GM19351 (cell line): ENCODE measurements around the gene HS1BP3.

Experiments used
- ATAC-seq: cut with Tn5 transposase; IDR thresholded peaks from one replicate; pipeline ENCODE4 v1.9.1; 2021; ENCODE audit warnings: mild to moderate bottlenecking, moderate library complexity; ENCODE audit not compliant: unreplicated experiment

HS1BP3 gene

DNA sequence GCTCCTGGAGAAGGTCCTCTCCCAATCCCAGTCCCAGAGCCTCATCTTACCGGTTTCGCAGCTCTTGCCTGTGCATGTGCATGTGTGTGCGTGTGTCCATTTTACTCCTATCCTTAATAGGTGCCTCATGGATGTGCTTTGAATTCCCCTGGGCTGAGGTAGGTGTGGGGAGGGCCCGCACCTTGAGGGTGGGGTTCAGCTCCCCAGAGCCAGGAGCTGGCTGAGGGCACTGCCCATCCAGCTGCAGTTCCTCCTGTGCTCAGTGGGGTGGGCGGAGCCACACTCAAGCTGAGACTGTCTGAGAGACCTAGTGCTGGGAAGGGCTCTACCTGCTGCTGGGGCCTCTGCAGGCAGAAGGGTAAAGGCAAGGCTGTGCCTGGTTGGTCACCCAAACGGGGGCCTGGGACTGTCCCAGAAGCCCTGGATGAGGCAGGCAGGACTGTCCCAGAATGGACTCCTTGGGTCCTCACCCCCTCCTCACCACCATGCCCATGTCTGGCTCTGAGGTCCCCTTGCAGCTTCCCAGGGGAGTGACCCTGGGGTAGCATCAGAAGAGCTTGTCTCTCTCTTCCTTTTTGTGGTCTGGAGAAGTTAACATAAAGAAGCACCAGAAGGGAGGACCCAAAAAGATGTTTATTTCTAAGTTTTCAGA, 24.9 kb upstream of the HS1BP3 start:
- ATAC-seq, result peak; percentile 41

GRCh38 chr2:20674974-20675679, 24.2 kb upstream of the HS1BP3 start:
- ATAC-seq, result no peak

- no peak for ATAC-seq
Measured at GRCh38 chr2:20674309-20674965, 23.5 kb upstream of the HS1BP3 start.

DNA sequence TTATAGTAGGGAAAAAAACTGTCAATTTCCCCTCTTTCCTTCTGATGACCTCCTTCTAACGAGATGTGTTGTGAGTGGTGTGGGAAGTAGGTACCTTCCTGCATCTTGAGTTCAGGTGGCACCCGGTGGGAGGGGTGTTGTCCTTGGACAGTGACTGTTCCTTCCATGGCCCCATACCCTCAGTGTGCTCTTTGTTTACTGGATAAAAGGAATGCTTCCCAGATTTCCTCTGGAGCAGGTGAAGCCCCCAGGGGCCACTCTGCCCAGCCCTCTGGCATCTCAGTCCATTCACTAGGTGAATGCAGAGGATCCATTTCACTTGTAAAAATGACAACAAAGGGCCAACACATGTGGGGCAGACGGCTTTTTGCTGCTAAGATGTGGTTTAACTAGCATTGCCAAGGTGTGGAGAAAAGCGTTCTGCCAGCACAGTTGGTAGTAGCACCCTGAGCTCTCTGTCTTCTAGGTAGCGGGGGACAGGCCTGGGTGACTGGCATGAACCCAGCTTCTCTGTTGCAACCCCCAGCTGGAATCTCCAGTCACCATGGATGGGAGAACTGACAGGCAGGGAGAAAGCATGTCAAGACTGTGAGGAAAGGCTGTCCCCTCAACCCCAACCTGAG, 22.9 kb upstream of the HS1BP3 start:
- ATAC-seq, result no peak

DNA sequence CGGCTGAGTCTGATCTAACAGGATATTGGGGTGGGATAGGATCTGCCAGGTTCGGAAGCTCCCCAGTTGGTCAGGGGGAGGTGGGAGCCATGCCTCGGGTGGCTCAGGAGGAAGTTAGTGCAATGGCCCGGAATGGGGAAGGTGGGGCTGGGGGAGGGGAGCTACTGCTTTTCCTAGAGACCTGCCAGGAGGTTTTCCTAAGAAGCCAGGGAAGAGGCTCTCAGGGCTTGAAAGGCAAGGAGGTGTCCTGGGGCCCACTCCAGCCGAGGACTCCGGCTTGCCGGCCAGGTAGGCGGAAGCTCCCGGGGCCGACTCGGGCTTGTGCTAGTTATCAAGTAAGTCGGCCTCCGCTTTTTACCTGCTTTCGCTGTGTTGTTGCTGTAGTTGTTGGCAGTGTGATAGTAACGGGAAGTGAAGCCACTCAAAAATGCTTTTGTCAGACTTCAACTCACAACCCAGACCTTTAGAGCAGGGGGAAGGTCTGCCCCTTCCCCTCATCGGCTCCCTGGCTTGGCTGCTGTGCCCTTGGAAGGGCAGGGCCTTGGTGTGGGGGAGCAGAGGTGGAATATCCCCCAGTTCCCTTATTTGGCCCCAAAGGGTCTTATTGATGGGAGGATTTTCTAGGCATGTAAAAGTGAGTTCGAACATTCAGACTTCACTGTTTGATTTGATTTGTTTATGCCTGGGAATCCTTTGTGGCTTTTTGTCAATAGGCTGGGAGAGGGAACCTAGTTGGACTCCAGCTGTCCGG, 21.5 kb upstream of the HS1BP3 start:
- ATAC-seq, result no peak

GRCh38 chr2:20671736-20672080, 20.8 kb upstream of the HS1BP3 start:
- ATAC-seq, result no peak

DNA sequence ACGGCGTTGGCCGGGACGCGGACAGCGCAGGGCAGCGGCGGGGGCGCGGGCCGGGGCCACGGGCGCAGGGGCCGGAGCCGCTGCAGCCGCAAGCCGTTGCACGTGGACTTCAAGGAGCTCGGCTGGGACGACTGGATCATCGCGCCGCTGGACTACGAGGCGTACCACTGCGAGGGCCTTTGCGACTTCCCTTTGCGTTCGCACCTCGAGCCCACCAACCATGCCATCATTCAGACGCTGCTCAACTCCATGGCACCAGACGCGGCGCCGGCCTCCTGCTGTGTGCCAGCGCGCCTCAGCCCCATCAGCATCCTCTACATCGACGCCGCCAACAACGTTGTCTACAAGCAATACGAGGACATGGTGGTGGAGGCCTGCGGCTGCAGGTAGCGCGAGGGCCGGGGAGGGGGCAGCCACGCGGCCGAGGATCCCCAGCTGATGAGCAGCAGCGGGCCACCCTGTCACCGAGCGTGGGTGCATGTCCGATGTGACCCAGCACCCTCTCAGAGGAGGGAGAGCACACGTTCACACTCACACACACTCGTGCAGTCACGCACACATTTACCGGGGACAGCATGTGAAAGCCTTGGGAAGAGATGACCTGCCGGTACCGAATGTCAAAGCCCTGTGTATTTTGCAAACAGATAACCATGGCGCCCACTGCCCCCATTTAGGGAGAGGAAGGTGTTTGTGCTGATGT, 20.3 kb upstream of the HS1BP3 start:
- no peak for ATAC-seq

DNA sequence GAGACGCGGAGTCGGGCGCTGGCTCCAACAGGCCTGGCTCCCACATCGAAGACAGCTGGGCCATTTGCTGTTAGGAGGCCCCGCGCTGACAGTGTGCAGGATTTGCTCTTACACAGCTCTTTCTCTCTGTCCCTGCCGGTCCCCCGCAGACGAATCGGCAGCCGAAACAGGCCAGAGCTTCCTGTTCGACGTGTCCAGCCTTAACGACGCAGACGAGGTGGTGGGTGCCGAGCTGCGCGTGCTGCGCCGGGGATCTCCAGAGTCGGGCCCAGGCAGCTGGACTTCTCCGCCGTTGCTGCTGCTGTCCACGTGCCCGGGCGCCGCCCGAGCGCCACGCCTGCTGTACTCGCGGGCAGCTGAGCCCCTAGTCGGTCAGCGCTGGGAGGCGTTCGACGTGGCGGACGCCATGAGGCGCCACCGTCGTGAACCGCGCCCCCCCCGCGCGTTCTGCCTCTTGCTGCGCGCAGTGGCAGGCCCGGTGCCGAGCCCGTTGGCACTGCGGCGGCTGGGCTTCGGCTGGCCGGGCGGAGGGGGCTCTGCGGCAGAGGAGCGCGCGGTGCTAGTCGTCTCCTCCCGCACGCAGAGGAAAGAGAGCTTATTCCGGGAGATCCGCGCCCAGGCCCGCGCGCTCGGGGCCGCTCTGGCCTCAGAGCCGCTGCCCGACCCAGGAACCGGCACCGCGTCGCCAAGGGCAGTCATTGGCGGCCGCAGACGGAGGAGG, 19.6 kb upstream of the HS1BP3 start:
- ATAC-seq, result no peak

DNA sequence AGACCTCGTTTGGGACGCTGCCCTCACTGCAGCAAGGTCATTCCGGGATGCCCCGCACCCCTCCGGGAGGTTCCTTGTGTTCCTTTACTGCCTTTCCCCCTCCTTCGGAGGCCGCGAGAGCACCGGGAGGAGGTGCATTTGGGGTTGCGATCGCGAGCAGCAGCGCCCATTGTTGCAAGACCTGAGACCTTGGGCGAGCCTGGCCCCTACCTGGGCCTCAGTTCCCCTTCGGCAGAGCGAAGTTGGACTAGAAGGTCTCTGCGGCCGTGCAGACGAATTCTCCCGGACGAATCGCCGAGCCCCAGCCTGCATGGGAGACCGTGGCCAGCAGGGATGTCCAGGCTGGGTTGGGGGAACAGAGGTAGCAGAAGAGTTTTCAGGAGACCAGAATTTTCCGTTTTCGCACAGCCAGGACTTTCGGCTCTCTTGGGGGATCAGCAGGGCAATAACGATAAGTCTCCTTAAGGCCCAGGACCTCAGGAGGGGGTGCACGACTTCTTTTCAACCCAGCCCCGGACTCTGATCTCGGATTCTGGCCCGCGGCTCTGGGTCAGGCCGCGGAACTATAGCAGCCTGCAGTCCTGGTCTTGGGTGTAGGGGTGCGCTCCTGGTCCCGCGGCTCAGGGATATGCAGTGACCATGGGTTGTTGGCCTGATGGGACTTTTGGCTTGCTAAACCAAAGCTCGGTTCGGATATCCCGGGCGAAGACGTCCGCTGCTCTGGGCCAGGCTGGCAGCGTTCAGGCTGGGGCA, 18.8 kb upstream of the HS1BP3 start:
- no peak for ATAC-seq

DNA sequence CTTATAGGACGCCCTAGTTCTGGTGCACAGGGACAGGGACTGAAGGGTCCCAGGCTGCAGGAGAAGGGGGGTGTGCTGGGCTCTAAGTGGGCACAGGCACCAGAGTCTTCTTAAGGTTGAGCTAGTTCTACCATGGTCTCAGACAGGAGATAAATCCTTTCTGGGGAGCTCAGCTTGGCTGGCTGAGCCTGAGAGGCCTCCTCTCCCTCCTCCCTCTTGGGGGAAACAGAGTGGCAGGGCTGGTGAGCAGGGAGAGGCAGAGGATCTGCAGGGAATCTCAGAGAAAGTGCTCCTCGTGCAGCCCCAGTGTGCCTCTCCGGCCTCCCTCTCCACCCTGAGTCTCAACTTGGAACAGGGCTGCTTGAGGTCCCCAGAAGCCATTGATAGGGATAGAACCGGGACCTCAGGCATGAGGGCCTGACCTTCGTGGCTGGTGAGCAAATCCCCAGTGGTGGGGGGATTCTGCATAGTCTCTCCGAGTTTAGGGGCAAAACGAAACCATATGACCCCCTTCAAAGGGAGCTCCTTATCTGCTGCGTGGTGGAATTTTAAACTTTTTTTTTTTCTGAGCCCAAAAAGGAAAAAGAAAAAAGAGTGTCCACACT, 18.1 kb upstream of the HS1BP3 start:
- no peak for ATAC-seq

DNA sequence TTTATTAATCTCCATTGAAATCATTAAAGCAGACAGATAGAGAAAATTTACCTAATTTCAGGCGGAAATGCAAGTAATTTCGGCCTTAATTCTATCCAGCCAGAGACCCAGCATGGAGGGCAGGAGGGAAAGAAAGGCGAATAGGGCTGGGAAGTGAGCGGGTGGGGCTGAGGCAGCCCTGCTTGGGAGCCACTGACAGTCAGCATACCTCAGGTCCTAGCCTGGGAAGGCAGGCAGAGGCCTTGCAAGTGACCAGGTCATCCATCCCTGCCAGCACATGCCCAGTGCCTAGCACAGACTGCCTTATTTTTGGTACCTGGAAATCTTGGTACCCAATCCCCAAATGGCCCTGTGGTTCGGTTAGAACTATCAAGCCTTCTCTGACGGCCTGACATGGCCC, 17.6 kb upstream of the HS1BP3 start:
- no peak for ATAC-seq

- ATAC-seq, result peak; percentile 22
Measured at GRCh38 chr2:20667531-20668401, 16.9 kb upstream of the HS1BP3 start.

DNA sequence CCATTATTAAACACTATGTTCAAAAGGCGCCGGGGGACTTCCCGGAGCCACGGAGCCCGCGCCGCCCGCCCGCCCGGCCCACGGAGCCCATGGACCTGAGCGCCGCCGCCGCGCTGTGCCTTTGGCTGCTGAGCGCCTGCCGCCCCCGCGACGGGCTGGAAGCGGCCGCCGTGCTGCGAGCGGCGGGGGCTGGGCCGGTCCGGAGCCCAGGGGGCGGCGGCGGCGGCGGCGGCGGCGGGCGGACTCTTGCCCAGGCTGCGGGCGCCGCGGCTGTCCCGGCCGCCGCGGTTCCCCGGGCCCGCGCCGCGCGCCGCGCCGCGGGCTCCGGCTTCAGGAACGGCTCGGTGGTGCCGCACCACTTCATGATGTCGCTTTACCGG, 16.2 kb upstream of the HS1BP3 start:
- ATAC-seq, result peak; percentile 36

- peak; percentile 29 for ATAC-seq
Measured at GRCh38 chr2:20666304-20667150, 15.6 kb upstream of the HS1BP3 start, which contains the start of gene GDF7. TSS of gene GDF7 (plus strand) at chr2:20667144. CDS start at chr2:20667240, 96 bp downstream.

- ATAC-seq, result peak; percentile 11
Measured at GRCh38 chr2:20666005-20666303, 15.1 kb upstream of the HS1BP3 start.

- ATAC-seq, result no peak
Measured at GRCh38 chr2:20665243-20666004, 14.5 kb upstream of the HS1BP3 start.
